GM23338 (cell line): Measurements from ENCODE around the gene HEATR1. TPM values are rescaled to one million over a fixed set of nuclear protein-coding genes. Genes with fewer than 3 reads are reported as not detected.

Experiments
- ATAC-seq: fragments of 200-7000 bp; cut with Tn5 transposase; 3 replicates; pipeline ENCODE4 v1.9.1; 2020
- DNase-seq: peaks from one replicate; pipeline ENCODE4 v3.0.0-alpha.2; 2015; ENCODE audit warnings: low spot score
- H2AFZ ChIP-seq: fragments of 200-600 bp; sonication (generic); 2 replicates; pipeline ENCODE4 v1.8.0; 2016; ENCODE audit warnings: antibody characterized with exemption, mild to moderate bottlenecking, moderate library complexity
- H3F3A ChIP-seq: fragments of 200-600 bp; sonication (generic); replicated peaks from 2 replicates; pipeline ENCODE4 v1.8.0; 2017; ENCODE audit warnings: antibody characterized with exemption, mixed run types, low read depth
- H3K27ac ChIP-seq: fragments of 200-600 bp; sonication (generic); 2 replicates; pipeline ENCODE4 v1.6.1; 2016; ENCODE audit warnings: low read depth
- H3K27me3 ChIP-seq: fragments of 200-600 bp; sonication (generic); 2 replicates; pipeline ENCODE4 v1.8.0; 2016; ENCODE audit warnings: mild to moderate bottlenecking, mixed run types, moderate library complexity; ENCODE audit not compliant: insufficient read depth
- H3K36me3 ChIP-seq: fragments of 200-600 bp; sonication (generic); 2 replicates; pipeline ENCODE4 v1.8.0; 2016; ENCODE audit warnings: mild to moderate bottlenecking; ENCODE audit not compliant: insufficient read depth
- H3K4me1 ChIP-seq: fragments of 200-600 bp; sonication (generic); 2 replicates; pipeline ENCODE4 v1.8.0; 2016; ENCODE audit warnings: mild to moderate bottlenecking, moderate library complexity; ENCODE audit not compliant: insufficient read depth
- H3K4me2 ChIP-seq: fragments of 200-600 bp; sonication (generic); 2 replicates; pipeline ENCODE4 v1.7.1; 2017; ENCODE audit warnings: mixed run types
- H3K4me3 ChIP-seq: fragments of 200-600 bp; sonication (generic); 2 replicates; pipeline ENCODE4 v1.6.1; 2016; ENCODE audit warnings: mixed run types
- H3K79me2 ChIP-seq: fragments of 200-600 bp; sonication (generic); replicated peaks from 2 replicates; pipeline ENCODE4 v1.8.0; 2017; ENCODE audit warnings: mild to moderate bottlenecking; ENCODE audit not compliant: insufficient read depth
- H3K9me2 ChIP-seq: fragments of 200-600 bp; sonication (generic); 2 replicates; pipeline ENCODE4 v1.8.0; 2017; ENCODE audit not compliant: insufficient read depth
- H4K20me1 ChIP-seq: fragments of 200-600 bp; sonication (generic); replicated peaks from 2 replicates; pipeline ENCODE4 v1.8.0; 2017; ENCODE audit warnings: mild to moderate bottlenecking; ENCODE audit not compliant: insufficient read depth
- H3K27ac Mint-ChIP-seq: 2 replicates; pipeline ENCODE4 v1.8.0; 2020; ENCODE audit warnings: inconsistent platforms, mild to moderate bottlenecking, moderate library complexity, mixed read lengths
- H3K27me3 Mint-ChIP-seq: 3 replicates; pipeline ENCODE4 v1.8.0; 2022; ENCODE audit warnings: low read depth, mild to moderate bottlenecking, moderate library complexity, mixed read lengths, inconsistent platforms; ENCODE audit not compliant: insufficient read depth, poor library complexity
- H3K36me3 Mint-ChIP-seq: 3 replicates; pipeline ENCODE4 v1.8.0; 2021; ENCODE audit warnings: low read depth, mild to moderate bottlenecking, inconsistent platforms, moderate library complexity, mixed read lengths
- H3K4me1 Mint-ChIP-seq: 3 replicates; pipeline ENCODE4 v1.8.0; 2020; ENCODE audit warnings: mild to moderate bottlenecking, inconsistent platforms, mixed read lengths
- H3K4me3 Mint-ChIP-seq: 3 replicates; pipeline ENCODE4 v1.8.0; 2021; ENCODE audit warnings: moderate library complexity, mild to moderate bottlenecking, inconsistent platforms, mixed read lengths
- H3K9me3 Mint-ChIP-seq: 3 replicates; pipeline ENCODE4 v1.8.0; 2020; ENCODE audit warnings: moderate library complexity, mild to moderate bottlenecking, inconsistent platforms, mixed read lengths
- CREB1 ChIP-seq: fragments of 250-450 bp; sonication (Bioruptor Pico); IDR thresholded peaks from 2 replicates; pipeline ENCODE4 v1.5.0; 2020; ENCODE audit warnings: low read depth, mild to moderate bottlenecking, moderate library complexity
- CTCF ChIP-seq, 2 experiments: fragments of 200-600 bp in 1 of 2; sonication (generic) in 1 of 2; conservative IDR thresholded peaks; 2 replicates each; pipeline versions ENCODE4 v1.5.1 to v1.6.1; 2016 to 2017; ENCODE audit warnings: antibody characterized with exemption in 2 of 2, low read depth in 2 of 2, mild to moderate bottlenecking in 2 of 2, moderate library complexity in 1 of 2
- EZH2 ChIP-seq: fragments of 200-600 bp; sonication (generic); IDR thresholded peaks from one replicate; pipeline ENCODE4 v1.8.0; 2017; ENCODE audit warnings: antibody characterized with exemption, mild to moderate bottlenecking, low read depth; ENCODE audit not compliant: unreplicated experiment
- EZH2phosphoT487 ChIP-seq: fragments of 200-600 bp; sonication (generic); IDR thresholded peaks from one replicate; pipeline ENCODE4 v1.8.1; 2018; ENCODE audit warnings: antibody characterized with exemption; ENCODE audit not compliant: unreplicated experiment
- JUNB ChIP-seq: IDR thresholded peaks from one replicate; pipeline ENCODE4 v1.6.1; 2016; ENCODE audit warnings: antibody characterized with exemption; ENCODE audit not compliant: unreplicated experiment
- NANOG ChIP-seq: IDR thresholded peaks from 2 replicates; pipeline ENCODE4 v1.6.1; 2016; ENCODE audit warnings: antibody characterized with exemption, borderline replicate concordance
- POLR2AphosphoS5 ChIP-seq: IDR thresholded peaks from 2 replicates; pipeline ENCODE4 v1.6.1; 2016; ENCODE audit warnings: antibody characterized with exemption, low read depth
- REST ChIP-seq: IDR thresholded peaks from one replicate; pipeline ENCODE4 v1.6.1; 2018; ENCODE audit warnings: antibody characterized with exemption; ENCODE audit not compliant: unreplicated experiment
- STAT1 ChIP-seq: IDR thresholded peaks from one replicate; pipeline ENCODE4 v1.6.1; 2016; ENCODE audit warnings: antibody characterized with exemption; ENCODE audit not compliant: unreplicated experiment
- ZNF114 ChIP-seq: fragments of 250-450 bp; sonication (Bioruptor Pico); IDR thresholded peaks from 2 replicates; pipeline ENCODE4 v1.5.0; 2020; ENCODE audit warnings: mild to moderate bottlenecking, moderate library complexity
- ZNF331 ChIP-seq: fragments of 250-450 bp; sonication (Bioruptor Pico); IDR thresholded peaks from 2 replicates; pipeline ENCODE4 v1.5.0; 2020; ENCODE audit warnings: low read depth, mild to moderate bottlenecking, moderate library complexity
- ZNF462 ChIP-seq: fragments of 250-450 bp; sonication (Bioruptor Pico); IDR thresholded peaks from 2 replicates; pipeline ENCODE4 v1.5.0; 2020; ENCODE audit warnings: mild to moderate bottlenecking, moderate library complexity
- polyA plus RNA-seq: library from polyadenylated mRNA; unstranded; fragments of >200 nt; fragmentation: Nextera tagmentation; extraction: Ambion mirVana; gene quantifications from 2 replicates; pipeline ENCODE4 v1.2.1, GENCODE V29; 2016
- total RNA-seq: library from RNA; depleted of rRNA; stranded (reverse); fragments of >200 nt; shearing (Covaris generic); gene quantifications from 2 replicates; pipeline ENCODE4 v1.2.3, GENCODE V29; 2014
- TF ChIP-seq, protein P1 (sequence below): IDR thresholded peaks from 2 replicates; pipeline ENCODE4 v1.6.1; 2016; ENCODE audit warnings: antibody characterized with exemption

Gene HEATR1
- total and polyA plus RNA-seq, 2 experiments from 2014 or later: 17.2 to 81.1 TPM

DNA sequence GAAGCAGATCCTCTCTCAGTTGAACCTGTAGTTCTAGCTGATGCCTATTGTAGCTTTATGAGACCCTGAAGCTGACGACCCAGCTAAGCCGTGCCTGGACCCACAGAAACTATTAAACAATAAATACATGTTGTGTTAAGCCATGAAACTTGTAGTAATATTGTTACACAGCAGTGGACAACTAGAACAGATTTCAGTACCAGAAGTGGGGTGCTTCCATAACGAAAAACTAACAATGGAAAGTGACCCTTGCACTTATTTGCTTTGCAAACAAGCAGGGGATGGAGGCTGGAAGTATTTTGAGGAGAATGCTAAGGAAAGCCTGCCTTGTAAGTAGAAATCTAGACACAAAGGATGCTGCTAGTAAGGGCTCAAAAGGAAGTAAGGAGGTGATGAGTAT, 18.1 kb upstream of the HEATR1 start:
- peaks cover 23% of the 10 kb centered on the region for H3K9me3 Mint-ChIP-seq
- ATAC-seq (no peak), DNase-seq (no peak)
- Histone ChIP-seq H3K79me2 (no peaks in the 10 kb centered on the region), H3K27ac (no peak overlapping the region), H3F3A (no peaks in the 10 kb centered on the region), H4K20me1 (no peaks in the 10 kb centered on the region), H3K27me3 (no peaks in the 10 kb centered on the region), H2AFZ (no peak overlapping the region), H3K4me3 (no peak overlapping the region), H3K4me2 (no peak overlapping the region), H3K4me1 (no peaks in the 10 kb centered on the region), H3K36me3 (peaks cover 8% of the 10 kb centered on the region; the same call in 1 of the 2 replicates), H3K9me2 (no peaks in the 10 kb centered on the region)
- H3K27me3 Mint-ChIP-seq: no peaks in the 10 kb centered on the region
- H3K4me3 Mint-ChIP-seq: no peak overlapping the region
- H3K4me1 Mint-ChIP-seq: peaks cover 3% of the 10 kb centered on the region; the same call in 1 of the 3 replicates
- no peak overlapping the region for H3K27ac Mint-ChIP-seq
- TF ChIP-seq POLR2AphosphoS5 (no peak), NANOG (no peak), ZNF331 (CRISPR knock-in tag) (no peak), CREB1 (CRISPR knock-in tag) (no peak), ZNF462 (CRISPR knock-in tag) (no peak), EZH2phosphoT487 (no peak), CTCF (conservative IDR thresholded peaks at IDR 0.05; ENCODE audit: low read depth in 2 of 2) (no peak), REST (no peak), JUNB (no peak), STAT1 (no peak), EZH2 (no peak), ZNF114 (CRISPR knock-in tag) (no peak)
- TF ChIP-seq, protein P1, sequence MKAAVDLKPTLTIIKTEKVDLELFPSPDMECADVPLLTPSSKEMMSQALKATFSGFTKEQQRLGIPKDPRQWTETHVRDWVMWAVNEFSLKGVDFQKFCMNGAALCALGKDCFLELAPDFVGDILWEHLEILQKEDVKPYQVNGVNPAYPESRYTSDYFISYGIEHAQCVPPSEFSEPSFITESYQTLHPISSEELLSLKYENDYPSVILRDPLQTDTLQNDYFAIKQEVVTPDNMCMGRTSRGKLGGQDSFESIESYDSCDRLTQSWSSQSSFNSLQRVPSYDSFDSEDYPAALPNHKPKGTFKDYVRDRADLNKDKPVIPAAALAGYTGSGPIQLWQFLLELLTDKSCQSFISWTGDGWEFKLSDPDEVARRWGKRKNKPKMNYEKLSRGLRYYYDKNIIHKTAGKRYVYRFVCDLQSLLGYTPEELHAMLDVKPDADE: no peak
- peaks cover 12% of the 10 kb centered on the region for H3K36me3 Mint-ChIP-seq
